ENCODE results near the gene TTC34.
"Not testable (repeated sequence)": the region's sequence is repeated elsewhere in the genome, so short reads cannot be mapped to it uniquely, and the experiment has no call there.

GRCh38 chr1:2652152-2652925 lies 149.2 kb downstream of the TTC34 start:
- not testable (repeated sequence) for TF ChIP-seq POLR2A, POLR2AphosphoS5 (IDR thresholded peaks at IDR 0.05; ENCODE audit: low read depth, low read length)
